A549 (cell line): ENCODE results near the gene VIM. TPM values are rescaled to one million over a fixed set of nuclear protein-coding genes. Genes with fewer than 3 reads are reported as not detected.

Experiments
- ATAC-seq, 2 experiments: fragments of 200-7000 bp in 1 of 2; fragments of >200 bp in 1 of 2; cut with Nextera tagmentation in 1 of 2; cut with Tn5 transposase in 1 of 2; 3 replicates each; pipeline versions ENCODE4 v1.8.0 to v1.9.1; 2018 to 2020; ENCODE audit warnings: mild to moderate bottlenecking in 1 of 2, moderate library complexity in 1 of 2
- CTCF ChIA-PET: fragments of 300-600 bp; sonication (Branson Sonifier 250); formaldehyde crosslinking; extraction: SDS; loops from one replicate; lab custom pipeline; 2021; ENCODE audit warnings: antibody characterized with exemption, inconsistent platforms; lab: Yijun Ruan, JAX
- POLR2A ChIA-PET: fragments of 350-600 bp; formaldehyde crosslinking; extraction: SDS; loops from one replicate; lab custom pipeline; 2021; ENCODE audit warnings: antibody characterized with exemption, inconsistent platforms; lab: Yijun Ruan, JAX
- DNase-seq, 2 experiments: peaks; one replicate each; pipeline versions ENCODE4 v3.0.0 to v3.0.0-alpha.2; 2011 to 2016; ENCODE audit warnings: low read depth in 1 of 2, low spot score in 1 of 2
- FAIRE-seq: peaks from 2 replicates; lab custom pipeline; 2011; peaks lifted over from hg19 to GRCh38; lab: Jason Lieb, UNC
- H3K27ac ChIP-seq, 2 experiments: fragments of >200 bp; sonication (Bioruptor Twin); formaldehyde crosslinking; 3 replicates each; pipeline ENCODE4 v1.5.1; 2016 to 2017
- H3K4me1 ChIP-seq: fragments of >200 bp; sonication (Bioruptor Twin); formaldehyde crosslinking; 3 replicates; pipeline ENCODE4 v1.6.1; 2016
- H3K4me2 ChIP-seq: fragments of >200 bp; sonication (Bioruptor Twin); formaldehyde crosslinking; 3 replicates; pipeline ENCODE4 v1.6.1; 2016
- H3K4me3 ChIP-seq: fragments of >200 bp; sonication (Bioruptor Twin); formaldehyde crosslinking; 3 replicates; pipeline ENCODE4 v1.5.1; 2016
- H3K9me3 ChIP-seq: fragments of >200 bp; sonication (Bioruptor Twin); formaldehyde crosslinking; 3 replicates; pipeline ENCODE4 v1.6.1; 2016
- CBX2 ChIP-seq: fragments of 200-600 bp; sonication (generic); IDR thresholded peaks from 2 replicates; pipeline ENCODE4 v1.6.1; 2016; ENCODE audit warnings: low read depth, mild to moderate bottlenecking, borderline replicate concordance
- CEBPB ChIP-seq, 2 experiments: fragments of >200 bp in 1 of 2; sonication (Bioruptor Twin) in 1 of 2; formaldehyde crosslinking in 1 of 2; IDR thresholded peaks; 2 replicates each; pipeline ENCODE4 v1.6.1; 2012 to 2016
- CHD2 ChIP-seq: fragments of 150-350 bp; IDR thresholded peaks from 2 replicates; pipeline ENCODE4 v1.6.1; 2014; ENCODE audit warnings: low read length; ENCODE audit not compliant: partially characterized antibody
- CHD4 ChIP-seq: fragments of 200-600 bp; sonication (generic); IDR thresholded peaks from 2 replicates; pipeline ENCODE4 v1.6.1; 2016; ENCODE audit warnings: antibody characterized with exemption, mild to moderate bottlenecking, borderline replicate concordance
- CTCF ChIP-seq: fragments of >200 bp; sonication (Bioruptor Twin); formaldehyde crosslinking; IDR thresholded peaks from 3 replicates; pipeline ENCODE4 v1.5.1; 2016
- E2F6 ChIP-seq: IDR thresholded peaks from 2 replicates; pipeline ENCODE4 v1.6.1; 2012; ENCODE audit warnings: low read depth, borderline replicate concordance
- FOSB ChIP-seq: fragments of 250-450 bp; sonication (Bioruptor Pico); IDR thresholded peaks from 2 replicates; pipeline ENCODE4 v1.5.0; 2020; ENCODE audit warnings: mild to moderate bottlenecking, moderate library complexity
- HDAC2 ChIP-seq: fragments of 200-600 bp; sonication (generic); IDR thresholded peaks from 2 replicates; pipeline ENCODE4 v1.6.1; 2016
- HEYL ChIP-seq: fragments of 250-450 bp; sonication (Bioruptor Pico); IDR thresholded peaks from 2 replicates; pipeline ENCODE4 v1.8.0; 2021; ENCODE audit warnings: mild to moderate bottlenecking, moderate library complexity
- HOXA7 ChIP-seq: fragments of 250-450 bp; sonication (Bioruptor Pico); IDR thresholded peaks from 2 replicates; pipeline ENCODE4 v1.5.0; 2020; ENCODE audit warnings: mild to moderate bottlenecking, moderate library complexity
- HOXB13 ChIP-seq: fragments of 250-450 bp; sonication (Bioruptor Pico); IDR thresholded peaks from 2 replicates; pipeline ENCODE4 v1.5.0; 2020; ENCODE audit warnings: low read depth, mild to moderate bottlenecking, moderate library complexity
- HOXB5 ChIP-seq: fragments of 250-450 bp; sonication (Bioruptor Pico); IDR thresholded peaks from 2 replicates; pipeline ENCODE4 v1.5.0; 2020; ENCODE audit warnings: mild to moderate bottlenecking, moderate library complexity
- JUN ChIP-seq, 2 experiments: fragments of >200 bp; sonication (Bioruptor Twin); formaldehyde crosslinking; IDR thresholded peaks; 2 replicates in 1 of 2; 3 replicates in 1 of 2; pipeline ENCODE4 v1.6.1; 2016 to 2017
- KDM1A ChIP-seq: fragments of 200-600 bp; sonication (generic); IDR thresholded peaks from 2 replicates; pipeline ENCODE4 v1.6.1; 2016; ENCODE audit warnings: low read depth, mild to moderate bottlenecking
- MAX ChIP-seq: IDR thresholded peaks from 2 replicates; pipeline ENCODE4 v1.6.1; 2012
- MAZ ChIP-seq: fragments of 150-350 bp; IDR thresholded peaks from 2 replicates; pipeline ENCODE4 v1.6.1; 2014; ENCODE audit warnings: antibody characterized with exemption, low read depth, low read length, borderline replicate concordance
- MYC ChIP-seq: IDR thresholded peaks from 2 replicates; pipeline ENCODE4 v1.6.1; 2012; ENCODE audit warnings: mild to moderate bottlenecking, inconsistent platforms, low read length, improper control_type of control experiment, borderline replicate concordance
- PHF8 ChIP-seq: fragments of 200-600 bp; sonication (generic); IDR thresholded peaks from 2 replicates; pipeline ENCODE4 v1.6.1; 2016; ENCODE audit warnings: low read depth, mild to moderate bottlenecking, antibody characterized with exemption, moderate library complexity, borderline replicate concordance
- POLR2A ChIP-seq: IDR thresholded peaks from 2 replicates; pipeline ENCODE4 v1.6.1; 2012; ENCODE audit warnings: mild to moderate bottlenecking, low read length
- POLR2AphosphoS2 ChIP-seq: conservative IDR thresholded peaks from 2 replicates; pipeline ENCODE4 v1.6.1; 2012; ENCODE audit warnings: low read length, improper control_type of control experiment, inconsistent platforms
- RAD21 ChIP-seq, 2 experiments: fragments of >200 bp in 1 of 2; sonication (Bioruptor Twin) in 1 of 2; formaldehyde crosslinking in 1 of 2; IDR thresholded peaks in 1 of 2; conservative IDR thresholded peaks in 1 of 2; 2 replicates in 1 of 2; 3 replicates in 1 of 2; pipeline ENCODE4 v1.6.1; 2012 to 2018; ENCODE audit warnings: inconsistent platforms in 1 of 2
- RARB ChIP-seq: fragments of 250-450 bp; sonication (Bioruptor Pico); IDR thresholded peaks from 2 replicates; pipeline ENCODE4 v1.8.0; 2021; ENCODE audit warnings: mild to moderate bottlenecking, moderate library complexity
- REST ChIP-seq: fragments of 200-600 bp; sonication (generic); IDR thresholded peaks from 2 replicates; pipeline ENCODE4 v1.6.1; 2016; ENCODE audit warnings: antibody characterized with exemption, mild to moderate bottlenecking, moderate library complexity
- RNF2 ChIP-seq: fragments of 200-600 bp; sonication (generic); IDR thresholded peaks from 2 replicates; pipeline ENCODE4 v1.6.1; 2016; ENCODE audit warnings: low read depth, mild to moderate bottlenecking, antibody characterized with exemption, moderate library complexity, borderline replicate concordance
- SMC3 ChIP-seq: fragments of >200 bp; sonication (Bioruptor Twin); formaldehyde crosslinking; IDR thresholded peaks from 3 replicates; pipeline ENCODE4 v1.6.1; 2018; ENCODE audit warnings: inconsistent platforms
- TFCP2L1 ChIP-seq: fragments of 250-450 bp; sonication (Bioruptor Pico); IDR thresholded peaks from 2 replicates; pipeline ENCODE4 v1.5.0; 2021; ENCODE audit warnings: mild to moderate bottlenecking
- TP53 ChIP-seq: fragments of 250-450 bp; sonication (Bioruptor Pico); IDR thresholded peaks from 2 replicates; pipeline ENCODE4 v1.5.0; 2021; ENCODE audit warnings: mild to moderate bottlenecking, moderate library complexity
- ZC3H11A ChIP-seq: fragments of 450-650 bp; IDR thresholded peaks from 2 replicates; pipeline ENCODE4 v1.6.1; 2014; ENCODE audit warnings: antibody characterized with exemption, mild to moderate bottlenecking
- ZFP36 ChIP-seq: fragments of 450-650 bp; IDR thresholded peaks from 2 replicates; pipeline ENCODE4 v1.6.1; 2014; ENCODE audit warnings: borderline replicate concordance; ENCODE audit not compliant: partially characterized antibody
- ZNF302 ChIP-seq: fragments of 250-450 bp; sonication (Bioruptor Pico); IDR thresholded peaks from 2 replicates; pipeline ENCODE4 v1.9.0; 2021; ENCODE audit warnings: inconsistent platforms, mild to moderate bottlenecking, moderate library complexity
- WGBS: methylation state at CpG from one replicate; pipeline ENCODE4 v1.1.6; 2017; ENCODE audit errors: missing lambda C conversion rate; 5-methylcytosine and 5-hydroxymethylcytosine counted together
- polyA plus RNA-seq, 4 experiments: library from polyadenylated mRNA; depleted of rRNA in 3 of 4; stranded (reverse); fragments of >200 nt; fragmentation: RNase III in 1 of 4; extraction: RNeasy Plus Mini Kit Qiagen cat#74134 plus additional on column Dnase treatment in 1 of 4; gene quantifications; 2 replicates in 3 of 4; 3 replicates in 1 of 4; pipeline ENCODE4 v1.2.3, GENCODE V29; 2011 to 2017

Gene VIM
- polyA plus RNA-seq, 2 of the 4 experiments (the other 2 are of a cell fraction), result 830 to 848 TPM

- FAIRE-seq, result peak; percentile 95
- TF ChIP-seq CTCF (no peak), E2F6 (no peak), KDM1A (no peak), CHD2 (no peak), HOXB13 (CRISPR knock-in tag) (no peak), RNF2 (no peak), CEBPB (IDR thresholded peaks at IDR 0.05) (no peak), POLR2AphosphoS2 (no peak), FOSB (CRISPR knock-in tag) (no peak), HDAC2 (no peak), HOXB5 (CRISPR knock-in tag) (no peak), JUN (IDR thresholded peaks at IDR 0.05) (no peak), ZFP36 (no peak), RAD21 (conservative IDR thresholded peaks at IDR 0.05 in 1 of 2, IDR thresholded peaks at IDR 0.05 in 1 of 2) (no peak), MYC (no peak), CBX2 (no peak), TP53 (CRISPR knock-in tag) (no peak), TFCP2L1 (CRISPR knock-in tag) (no peak), HOXA7 (CRISPR knock-in tag) (no peak)
- WGBS, result 49% methylated on average over 2 of the region's 2 CpGs
- Histone ChIP-seq H3K9me3 (no peaks in the 10 kb centered on the region), H3K4me2 (peak overlapping the region; percentile 37; the same call in 2 of the 3 replicates), H3K4me1 (peaks cover 46% of the 10 kb centered on the region), H3K4me3 (no peak overlapping the region), H3K27ac (no peak overlapping the region)
- no peak for ATAC-seq
- no peak for DNase-seq
- CTCF ChIA-PET, result interaction anchor here (4.7 kb wide), 1 partner anchor 19 kb away, joined by 53 read pairs; the partner anchor contains the start of gene VIM
- POLR2A ChIA-PET, result no interaction called here
Observed at GRCh38 chr10:17209881-17210280, 18.2 kb upstream of the VIM start.

GRCh38 chr10:17210361-17210760 is 17.7 kb upstream of the VIM start:
- no peak for DNase-seq
- H3K9me3 ChIP-seq, result no peaks in the 10 kb centered on the region
- TF ChIP-seq MAX (no peak), SMC3 (no peak), HOXB13 (CRISPR knock-in tag) (no peak)
- 60% methylated on average over 3 of the region's 3 CpGs for WGBS
- POLR2A ChIA-PET, result no interaction called here
- ATAC-seq, result no peak
- FAIRE-seq, result no peak
- CTCF ChIA-PET, result interaction anchor here (4.7 kb wide), 1 partner anchor 18 kb away, joined by 53 read pairs; the partner anchor contains the start of gene VIM
- no peak overlapping the region for H3K4me3 ChIP-seq
- H3K27ac ChIP-seq, result no peak overlapping the region
- peak overlapping the region; percentile 37; the same call in 2 of the 3 replicates for H3K4me2 ChIP-seq
- H3K4me1 ChIP-seq, result peaks cover 51% of the 10 kb centered on the region

GRCh38 chr10:17212802-17213221 is 15.2 kb upstream of the VIM start:
- no peak overlapping the region for H3K4me3 ChIP-seq
- CTCF ChIA-PET, result interaction anchor here (0.7 to 4.7 kb wide), 4 partner anchors 8 to 370 kb away, joined by 4 to 53 read pairs (median 4); partner anchors contain the start of gene VIM
- FAIRE-seq, result no peak
- no peaks in the 10 kb centered on the region for H3K9me3 ChIP-seq
- no peak for DNase-seq
- peak overlapping the region in 1 of 2 experiments; percentile 9; a peak in 2 of 6 replicates for H3K27ac ChIP-seq
- POLR2A ChIA-PET, result interaction anchor here (1.0 kb wide), 1 partner anchor 18 kb away, joined by 3 read pairs; no protein-coding TSS in a partner anchor
- H3K4me2 ChIP-seq, result no peak overlapping the region
- H3K4me1 ChIP-seq, result peaks cover 60% of the 10 kb centered on the region
- ATAC-seq, result no peak
- TF ChIP-seq HEYL (CRISPR knock-in tag), result no peak
- no peak for TF ChIP-seq REST
- no peak for TF ChIP-seq RAD21 (conservative IDR thresholded peaks at IDR 0.05 in 1 of 2, IDR thresholded peaks at IDR 0.05 in 1 of 2)
- no peak for TF ChIP-seq CHD4
- TF ChIP-seq ZC3H11A, result no peak
- TF ChIP-seq PHF8, result no peak
- TF ChIP-seq POLR2AphosphoS2, result no peak
- TF ChIP-seq TP53 (CRISPR knock-in tag), result no peak
- TF ChIP-seq POLR2A, result no peak
- TF ChIP-seq MAZ, result no peak
- no peak for TF ChIP-seq RARB
- TF ChIP-seq ZNF302 (CRISPR knock-in tag), result no peak
